DND-41 (cell line): ENCODE results near the gene PXMP4.

Experiments
- ATAC-seq: fragments of 200-7000 bp; cut with Tn5 transposase; 3 replicates; pipeline ENCODE4 v1.9.1; 2021; ENCODE audit warnings: low read depth; ENCODE audit not compliant: insufficient read depth
- DNase-seq: peaks from one replicate; pipeline ENCODE4 v3.0.0-alpha.2; 2020
- H2AFZ ChIP-seq: 2 replicates; pipeline ENCODE4 v1.6.0; 2012; ENCODE audit warnings: low read depth, low read length
- H3K27ac ChIP-seq: 2 replicates; pipeline ENCODE4 v1.5.1; 2012; ENCODE audit warnings: low read length, inconsistent platforms
- H3K27me3 ChIP-seq: fragments of 200-600 bp; sonication (generic); 2 replicates; pipeline ENCODE4 v1.6.0; 2012; ENCODE audit warnings: low read length, mild to moderate bottlenecking, inconsistent platforms; ENCODE audit not compliant: insufficient read depth, poor library complexity
- H3K36me3 ChIP-seq: 2 replicates; pipeline ENCODE4 v1.5.1; 2012; ENCODE audit warnings: low read length, inconsistent platforms; ENCODE audit not compliant: insufficient read depth
- H3K4me1 ChIP-seq: 2 replicates; pipeline ENCODE4 v1.5.1; 2012; ENCODE audit warnings: mild to moderate bottlenecking, low read length; ENCODE audit not compliant: insufficient read depth
- H3K4me2 ChIP-seq: 2 replicates; pipeline ENCODE4 v1.6.0; 2012; ENCODE audit warnings: mild to moderate bottlenecking, moderate library complexity, low read length, inconsistent platforms; ENCODE audit not compliant: insufficient read depth
- H3K4me3 ChIP-seq, 2 experiments: fragments of 200-600 bp in 1 of 2; shearing (Covaris generic) in 1 of 2; 2 replicates each; pipeline ENCODE4 v1.5.1; 2012 to 2016; ENCODE audit warnings: inconsistent platforms in 2 of 2, low read length in 2 of 2, mild to moderate bottlenecking in 2 of 2, low read depth in 1 of 2, moderate library complexity in 1 of 2
- H3K79me2 ChIP-seq: 2 replicates; pipeline ENCODE4 v1.6.0; 2012; ENCODE audit warnings: low read length, inconsistent platforms; ENCODE audit not compliant: insufficient read depth
- H3K9ac ChIP-seq: 2 replicates; pipeline ENCODE4 v1.6.0; 2012; ENCODE audit warnings: low read depth, mild to moderate bottlenecking, inconsistent platforms, low read length, moderate library complexity
- H3K9me3 ChIP-seq: 2 replicates; pipeline ENCODE4 v1.5.1; 2012; ENCODE audit warnings: low read length, moderate library complexity, mild to moderate bottlenecking, inconsistent platforms; ENCODE audit not compliant: insufficient read depth, severe bottlenecking
- H4K20me1 ChIP-seq: 2 replicates; pipeline ENCODE4 v1.6.0; 2012; ENCODE audit warnings: low read length; ENCODE audit not compliant: insufficient read depth
- EZH2 ChIP-seq: IDR thresholded peaks from 3 replicates; pipeline ENCODE4 v1.6.1; 2012; ENCODE audit warnings: borderline replicate concordance, low read depth, mild to moderate bottlenecking, moderate library complexity, low read length, inconsistent platforms; ENCODE audit not compliant: severe bottlenecking
- TF ChIP-seq, protein P1 (sequence below): IDR thresholded peaks from 2 replicates; pipeline ENCODE4 v1.5.1; 2012; ENCODE audit warnings: borderline replicate concordance, low read length, moderate library complexity, mild to moderate bottlenecking; ENCODE audit not compliant: poor library complexity, severe bottlenecking; ENCODE audit errors: extremely low read depth

PXMP4 gene

GRCh38 chr20:33677991-33678702, 42.0 kb downstream of the PXMP4 start:
- H3K27ac ChIP-seq: no peak overlapping the region
- DNase-seq (no peak), ATAC-seq (no peak)
- H3K79me2 ChIP-seq: peaks cover 39% of the 10 kb centered on the region
- peaks cover 31% of the 10 kb centered on the region for H3K4me1 ChIP-seq
- no peaks in the 10 kb centered on the region for H3K27me3 ChIP-seq
- no peak overlapping the region for H3K4me3 ChIP-seq
- peaks cover 74% of the 10 kb centered on the region for H3K36me3 ChIP-seq
- H3K4me2 ChIP-seq: no peak overlapping the region
- no peak overlapping the region for H3K9ac ChIP-seq
- H3K9me3 ChIP-seq: no peaks in the 10 kb centered on the region
- TF ChIP-seq, protein P1, sequence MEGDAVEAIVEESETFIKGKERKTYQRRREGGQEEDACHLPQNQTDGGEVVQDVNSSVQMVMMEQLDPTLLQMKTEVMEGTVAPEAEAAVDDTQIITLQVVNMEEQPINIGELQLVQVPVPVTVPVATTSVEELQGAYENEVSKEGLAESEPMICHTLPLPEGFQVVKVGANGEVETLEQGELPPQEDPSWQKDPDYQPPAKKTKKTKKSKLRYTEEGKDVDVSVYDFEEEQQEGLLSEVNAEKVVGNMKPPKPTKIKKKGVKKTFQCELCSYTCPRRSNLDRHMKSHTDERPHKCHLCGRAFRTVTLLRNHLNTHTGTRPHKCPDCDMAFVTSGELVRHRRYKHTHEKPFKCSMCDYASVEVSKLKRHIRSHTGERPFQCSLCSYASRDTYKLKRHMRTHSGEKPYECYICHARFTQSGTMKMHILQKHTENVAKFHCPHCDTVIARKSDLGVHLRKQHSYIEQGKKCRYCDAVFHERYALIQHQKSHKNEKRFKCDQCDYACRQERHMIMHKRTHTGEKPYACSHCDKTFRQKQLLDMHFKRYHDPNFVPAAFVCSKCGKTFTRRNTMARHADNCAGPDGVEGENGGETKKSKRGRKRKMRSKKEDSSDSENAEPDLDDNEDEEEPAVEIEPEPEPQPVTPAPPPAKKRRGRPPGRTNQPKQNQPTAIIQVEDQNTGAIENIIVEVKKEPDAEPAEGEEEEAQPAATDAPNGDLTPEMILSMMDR: no peak
- no peak for TF ChIP-seq EZH2
- peaks cover 83% of the 10 kb centered on the region for H4K20me1 ChIP-seq
- H2AFZ ChIP-seq: no peak overlapping the region

- H3K4me2 ChIP-seq: no peak overlapping the region
- peaks cover 71% of the 10 kb centered on the region for H4K20me1 ChIP-seq
- TF ChIP-seq, protein P1: no peak
- H3K79me2 ChIP-seq: peaks cover 27% of the 10 kb centered on the region
- peaks cover 30% of the 10 kb centered on the region for H3K4me1 ChIP-seq
- no peak overlapping the region for H3K27ac ChIP-seq
- no peak overlapping the region for H3K4me3 ChIP-seq
- no peak overlapping the region for H2AFZ ChIP-seq
- peaks cover 62% of the 10 kb centered on the region for H3K36me3 ChIP-seq
- no peaks in the 10 kb centered on the region for H3K9me3 ChIP-seq
- no peaks in the 10 kb centered on the region for H3K27me3 ChIP-seq
- H3K9ac ChIP-seq: no peak overlapping the region
- ATAC-seq (no peak), DNase-seq (no peak)
These were observed 43.2 kb downstream of the PXMP4 start for GRCh38 chr20:33676652-33677645.

DNA sequence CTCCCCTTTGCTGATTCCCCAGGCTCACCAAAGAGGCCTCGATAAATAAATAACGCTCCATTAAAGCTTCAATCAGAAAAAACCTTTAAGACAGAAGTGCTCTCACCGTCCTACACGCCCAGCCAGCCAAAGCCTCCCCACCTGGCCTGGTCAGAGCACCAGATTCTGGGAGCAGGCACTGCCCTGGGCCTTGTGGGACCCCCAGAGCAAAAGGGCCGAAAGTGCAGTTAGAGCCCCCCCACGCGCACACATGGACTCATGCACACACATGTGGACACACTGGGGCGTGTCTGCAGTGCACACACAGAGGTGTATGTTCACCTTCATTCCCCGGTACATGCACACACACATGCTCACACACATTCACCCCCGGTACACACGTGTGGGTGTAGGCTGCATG, 44.0 kb downstream of the PXMP4 start:
- peaks cover 18% of the 10 kb centered on the region for H3K79me2 ChIP-seq
- no peak overlapping the region for H2AFZ ChIP-seq
- peaks cover 55% of the 10 kb centered on the region for H3K36me3 ChIP-seq
- no peak for DNase-seq
- no peak overlapping the region for H3K27ac ChIP-seq
- no peaks in the 10 kb centered on the region for H3K27me3 ChIP-seq
- no peak for ATAC-seq
- H3K4me3 ChIP-seq: no peak overlapping the region
- peaks cover 63% of the 10 kb centered on the region for H4K20me1 ChIP-seq
- H3K4me1 ChIP-seq: peaks cover 29% of the 10 kb centered on the region
- H3K4me2 ChIP-seq: no peak overlapping the region
- no peak overlapping the region for H3K9ac ChIP-seq
- TF ChIP-seq EZH2: no peak
- TF ChIP-seq, protein P1: no peak
- no peaks in the 10 kb centered on the region for H3K9me3 ChIP-seq
